Colonic mucosa (tissue), 4 donors: ENCODE results near the gene FBXO36. TPM values are rescaled to one million over a fixed set of nuclear protein-coding genes. Genes with fewer than 3 reads are reported as not detected.

Experiments used
- DNase-seq: peaks from one replicate; pipeline ENCODE4 v3.0.0-alpha.2; 2020
- H3K27ac ChIP-seq: fragments of 200-600 bp; one replicate; pipeline ENCODE4 v1.8.0; 2021
- H3K27me3 ChIP-seq: fragments of 200-600 bp; one replicate; pipeline ENCODE4 v1.8.0; 2021
- H3K36me3 ChIP-seq: fragments of 200-600 bp; one replicate; pipeline ENCODE4 v1.8.0; 2021
- H3K4me1 ChIP-seq: fragments of 200-600 bp; one replicate; pipeline ENCODE4 v1.8.0; 2021; ENCODE audit warnings: mild to moderate bottlenecking
- H3K4me3 ChIP-seq: fragments of 200-600 bp; one replicate; pipeline ENCODE4 v1.8.0; 2021
- H3K9ac ChIP-seq, 2 donors: one replicate each; pipeline ENCODE4 v1.7.0; 2013; ENCODE audit warnings: control low read depth in 2 of 2, low read depth in 2 of 2, low read length in 2 of 2
- H3K9me3 ChIP-seq: fragments of 200-600 bp; one replicate; pipeline ENCODE4 v1.8.0; 2021
- intact Hi-C: fragments of 100-400 bp; cut with DNase I; formaldehyde crosslinking; loops from one replicate; pipeline ENCODE4 v1.14.1; 2022
- total RNA-seq, 2 donors: library from RNA; stranded (reverse); fragmentation: NEBNext Ultra II Directional in 1 of 2; extraction: Animal tissue kit (Norgen Biotek cat#: 25700) in 1 of 2; gene quantifications; one replicate each; pipeline ENCODE4 v1.2.1, GENCODE V29; 2021
- TF ChIP-seq, protein P1 (sequence below): fragments of 200-600 bp; IDR thresholded peaks from one replicate; pipeline ENCODE4 v1.8.0; 2022; ENCODE audit warnings: antibody characterized with exemption, mild to moderate bottlenecking
- donor health status: healthy.
- donor health status: DM: no; HTN: no; CAD: no.
- donor health status: DM: no; HTN: no; CAD: no.

The FBXO36 gene
- total RNA-seq, 2 donors from 2014 or later: 0.77 to 1.9 TPM

DNA sequence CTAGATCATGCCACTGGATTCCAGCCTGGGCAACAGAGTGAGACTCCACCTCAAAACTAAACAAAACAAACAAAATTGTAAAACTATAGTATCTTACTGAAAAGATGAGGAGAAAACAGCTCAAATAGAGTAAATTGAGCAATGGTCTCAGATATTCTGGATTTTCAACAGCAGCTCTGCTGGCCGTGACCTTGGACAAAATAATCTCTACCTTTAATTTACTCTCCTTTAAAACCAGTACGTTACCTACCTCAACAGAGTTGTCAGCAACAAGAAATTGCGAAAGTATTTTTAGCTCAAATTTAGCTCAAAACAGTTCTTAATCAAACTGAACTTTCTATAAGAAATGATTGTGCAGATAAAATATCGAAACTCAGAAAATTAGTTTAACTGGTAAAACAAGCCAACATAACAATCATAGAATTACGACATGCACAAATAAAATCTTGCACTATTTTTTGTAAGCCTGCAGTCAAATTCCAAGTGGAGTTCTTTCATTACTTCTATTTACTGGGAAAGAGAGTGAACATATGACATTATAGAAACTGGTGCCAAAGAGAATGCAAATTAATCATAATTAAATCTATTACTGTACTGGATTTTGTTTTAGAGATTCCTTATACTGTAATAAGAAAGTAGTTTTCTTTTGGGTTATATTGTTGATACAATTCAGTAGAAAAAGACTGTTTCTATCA is 41.3 kb upstream of the FBXO36 start:
- no peak overlapping the region for H3K9ac ChIP-seq
- no peak overlapping the region for H3K27ac ChIP-seq
- no peaks in the 10 kb centered on the region for H3K9me3 ChIP-seq
- H3K4me3 ChIP-seq: no peak overlapping the region
- H3K36me3 ChIP-seq: no peaks in the 10 kb centered on the region
- TF ChIP-seq, protein P1, sequence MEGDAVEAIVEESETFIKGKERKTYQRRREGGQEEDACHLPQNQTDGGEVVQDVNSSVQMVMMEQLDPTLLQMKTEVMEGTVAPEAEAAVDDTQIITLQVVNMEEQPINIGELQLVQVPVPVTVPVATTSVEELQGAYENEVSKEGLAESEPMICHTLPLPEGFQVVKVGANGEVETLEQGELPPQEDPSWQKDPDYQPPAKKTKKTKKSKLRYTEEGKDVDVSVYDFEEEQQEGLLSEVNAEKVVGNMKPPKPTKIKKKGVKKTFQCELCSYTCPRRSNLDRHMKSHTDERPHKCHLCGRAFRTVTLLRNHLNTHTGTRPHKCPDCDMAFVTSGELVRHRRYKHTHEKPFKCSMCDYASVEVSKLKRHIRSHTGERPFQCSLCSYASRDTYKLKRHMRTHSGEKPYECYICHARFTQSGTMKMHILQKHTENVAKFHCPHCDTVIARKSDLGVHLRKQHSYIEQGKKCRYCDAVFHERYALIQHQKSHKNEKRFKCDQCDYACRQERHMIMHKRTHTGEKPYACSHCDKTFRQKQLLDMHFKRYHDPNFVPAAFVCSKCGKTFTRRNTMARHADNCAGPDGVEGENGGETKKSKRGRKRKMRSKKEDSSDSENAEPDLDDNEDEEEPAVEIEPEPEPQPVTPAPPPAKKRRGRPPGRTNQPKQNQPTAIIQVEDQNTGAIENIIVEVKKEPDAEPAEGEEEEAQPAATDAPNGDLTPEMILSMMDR: no peak
- no peak for DNase-seq
- intact Hi-C loops: no loop called here
- no peaks in the 10 kb centered on the region for H3K4me1 ChIP-seq
- H3K27me3 ChIP-seq: no peaks in the 10 kb centered on the region

- no peak overlapping the region for H3K4me3 ChIP-seq
- no peak overlapping the region for H3K9ac ChIP-seq
- no peaks in the 10 kb centered on the region for H3K36me3 ChIP-seq
- no peaks in the 10 kb centered on the region for H3K9me3 ChIP-seq
- no peak overlapping the region for H3K27ac ChIP-seq
- H3K4me1 ChIP-seq: no peaks in the 10 kb centered on the region
- no peaks in the 10 kb centered on the region for H3K27me3 ChIP-seq
- intact Hi-C loops: no loop called here
- DNase-seq: no peak
- TF ChIP-seq, protein P1: no peak
Observed at GRCh38 chr2:229882583-229882982, 39.7 kb upstream of the FBXO36 start.

GRCh38 chr2:229884775-229885699 is 37.3 kb upstream of the FBXO36 start:
- no peak for DNase-seq
- Histone ChIP-seq H3K36me3 (no peaks in the 10 kb centered on the region), H3K27me3 (no peaks in the 10 kb centered on the region), H3K9ac (no peak overlapping the region), H3K27ac (no peak overlapping the region), H3K9me3 (no peaks in the 10 kb centered on the region), H3K4me1 (no peaks in the 10 kb centered on the region), H3K4me3 (no peak overlapping the region)
- TF ChIP-seq, protein P1: no peak
- intact Hi-C loops: no loop called here

DNA sequence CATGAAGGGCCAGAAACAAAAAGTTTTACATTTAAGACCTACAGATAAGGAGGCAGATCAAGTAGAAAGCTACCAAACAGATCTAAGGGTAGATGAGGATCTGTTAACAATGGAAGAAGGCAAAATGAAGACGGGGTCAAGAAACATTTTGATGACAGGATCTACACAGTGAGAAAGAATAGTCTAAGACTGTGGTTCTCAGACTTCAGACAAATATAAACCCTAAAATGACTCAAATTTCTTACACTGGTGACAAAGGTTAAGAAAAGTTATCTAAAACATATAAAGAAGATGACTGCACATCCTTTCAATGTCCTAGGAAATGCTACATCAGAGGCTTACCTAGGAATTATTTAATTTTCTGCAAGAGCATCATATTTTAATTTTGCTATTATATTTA is 34.9 kb upstream of the FBXO36 start:
- Histone ChIP-seq H3K4me1 (no peaks in the 10 kb centered on the region), H3K4me3 (no peak overlapping the region), H3K36me3 (no peaks in the 10 kb centered on the region), H3K9me3 (no peaks in the 10 kb centered on the region), H3K27me3 (no peaks in the 10 kb centered on the region), H3K9ac (no peak overlapping the region), H3K27ac (no peak overlapping the region)
- TF ChIP-seq, protein P1: no peak
- intact Hi-C loops: no loop called here
- no peak for DNase-seq

- intact Hi-C loops: no loop called here
- no peaks in the 10 kb centered on the region for H3K9me3 ChIP-seq
- no peak overlapping the region for H3K9ac ChIP-seq
- no peaks in the 10 kb centered on the region for H3K27me3 ChIP-seq
- TF ChIP-seq, protein P1: no peak
- H3K4me1 ChIP-seq: no peaks in the 10 kb centered on the region
- no peak for DNase-seq
- no peaks in the 10 kb centered on the region for H3K36me3 ChIP-seq
- no peak overlapping the region for H3K4me3 ChIP-seq
- no peak overlapping the region for H3K27ac ChIP-seq
Observed at GRCh38 chr2:229888031-229888430, 34.3 kb upstream of the FBXO36 start.
